Adrenal gland (tissue), 12 donors: ENCODE results near the gene GFRA1. TPM values are rescaled to one million over a fixed set of nuclear protein-coding genes. Genes with fewer than 3 reads are reported as not detected.

ENCODE experiments used
- DNase-seq, 7 donors: peaks; one replicate each; pipeline ENCODE4 v3.0.0-alpha.2; 2019 to 2020
- H3K27ac ChIP-seq, 5 donors: fragments of 200-600 bp; sonication (generic) in 4 of 5; 1 replicate in 3 of 5; 2 replicates in 2 of 5; pipeline versions ENCODE4 v1.5.1 to v1.8.0; 2016 to 2020; ENCODE audit warnings: mild to moderate bottlenecking in 1 of 5
- H3K27me3 ChIP-seq: fragments of 200-600 bp; 2 replicates; pipeline ENCODE4 v1.8.0; 2021
- H3K36me3 ChIP-seq, 2 donors: fragments of 200-600 bp; replicated peaks in 1 of 2; 1 replicate in 1 of 2; 2 replicates in 1 of 2; pipeline versions ENCODE4 v1.5.1 to v1.8.0; 2018 to 2022
- H3K4me1 ChIP-seq, 2 donors: fragments of 200-600 bp; replicated peaks in 1 of 2; 1 replicate in 1 of 2; 2 replicates in 1 of 2; pipeline versions ENCODE4 v1.5.1 to v1.8.0; 2018 to 2021
- H3K4me3 ChIP-seq, 4 donors: fragments of 200-600 bp; sonication (generic) in 3 of 4; one replicate each; pipeline ENCODE4 v1.5.1; 2016 to 2018
- H3K9me3 ChIP-seq, 3 donors: fragments of 200-600 bp; sonication (generic) in 1 of 3; replicated peaks in 1 of 3; 1 replicate in 2 of 3; 2 replicates in 1 of 3; pipeline versions ENCODE4 v1.5.1 to v1.8.0; 2016 to 2021
- POLR2A ChIP-seq, 2 donors: fragments of 450-650 bp; IDR thresholded peaks; one replicate each; pipeline ENCODE4 v1.6.1; 2017; ENCODE audit warnings: antibody characterized with exemption in 2 of 2, mild to moderate bottlenecking in 2 of 2, moderate library complexity in 1 of 2
- WGBS, 4 donors: extraction: QIAGEN DNeasy Blood & Tissue Kit in 2 of 4; methylation state at CpG; one replicate each; pipeline versions ENCODE4 v1.1.5 to v1.1.7; 2013 to 2017; 5-methylcytosine and 5-hydroxymethylcytosine counted together
- intact Hi-C, 2 donors: fragments of 100-400 bp; cut with DNase I; formaldehyde crosslinking; loops; one replicate each; pipeline versions ENCODE4 v1.14.1 to v1.15.0; 2022 to 2023
- polyA plus RNA-seq, 3 donors: library from polyadenylated mRNA; stranded (reverse); fragments of 200-250 nt in 2 of 3; fragments of 350-450 nt in 1 of 3; fragmentation: Illumina TruSeq in 1 of 3; extraction: RNeasy Lipid Tissue Mini Kit (QIAGEN cat#74804) in 1 of 3; gene quantifications; one replicate each; pipeline ENCODE4 v1.2.3, GENCODE V29; 2013 to 2014
- total RNA-seq, 9 donors: library from RNA; depleted of rRNA in 4 of 9; stranded (reverse); fragments of >200 nt in 4 of 9; fragments of 120-200 nt in 1 of 9; fragmentation: NEBNext Ultra II Directional in 1 of 9; extraction: Animal tissue kit (Norgen Biotek cat#: 25700) in 1 of 9; gene quantifications; one replicate each; pipeline versions ENCODE4 v1.1.0 to v1.2.4, GENCODE V29; 2013 to 2023
- TF ChIP-seq, protein P1 (sequence below), 6 experiments: fragments of 450-650 bp in 4 of 6; fragments of 200-600 bp in 2 of 6; sonication (generic) in 1 of 6; IDR thresholded peaks; 1 replicate in 5 of 6; 2 replicates in 1 of 6; pipeline versions ENCODE4 v1.5.1 to v1.8.0; 2016 to 2021; ENCODE audit warnings: antibody characterized with exemption in 6 of 6, mild to moderate bottlenecking in 2 of 6, moderate library complexity in 1 of 6
- donor health status: healthy with polysubstance abuse.
- donor health status: Bipolar disorder and iron deficiency.
- donor health status: DM: yes; HTN: yes; CAD: no.
- donor health status: DM: no; HTN: no; CAD: no.
- donor health status: DM: no; HTN: no; CAD: no.
- donor health status: DM: yes; HTN: yes; CAD: no.

The GFRA1 gene
- total and polyA plus RNA-seq, 12 donors = 0.61 to 12.9 (median 2.6) TPM

DNA sequence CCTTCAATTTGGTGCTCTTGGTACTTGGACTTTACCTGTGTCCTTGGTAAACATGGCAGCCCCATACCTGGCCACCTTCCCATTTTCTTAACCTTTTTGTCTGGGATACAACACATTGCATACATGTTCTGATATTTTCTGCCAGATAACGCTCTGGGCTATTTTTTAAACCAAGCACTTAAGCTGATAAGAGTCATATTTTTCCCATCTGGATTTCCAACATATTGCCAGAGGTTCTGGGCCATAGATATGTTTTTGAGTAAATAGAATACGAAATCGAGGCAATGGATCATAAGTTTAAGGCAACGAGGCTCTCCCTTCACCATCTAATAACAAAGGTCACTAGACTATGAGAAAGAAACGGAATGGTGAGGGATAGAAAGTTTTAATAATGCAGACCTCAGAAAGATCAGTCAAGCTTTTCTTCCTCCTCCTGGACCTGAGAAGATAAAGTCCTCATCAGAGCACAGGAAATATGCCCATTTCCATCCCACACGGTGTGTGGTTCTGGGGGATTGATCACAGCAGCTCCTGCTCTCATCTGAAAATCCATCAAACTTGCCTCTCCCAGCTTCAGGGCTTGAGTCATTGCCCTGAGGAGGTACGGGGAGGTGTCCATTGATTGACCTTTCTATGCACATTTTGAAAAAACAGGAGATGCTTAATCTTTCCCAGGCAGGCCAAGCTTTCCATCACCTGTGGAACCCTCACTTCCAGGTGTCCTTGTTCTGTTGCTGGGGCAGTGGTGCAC lies 257.2 kb downstream of the GFRA1 start:
- H3K36me3 ChIP-seq = no peaks in the 10 kb centered on the region
- intact Hi-C loops = no loop called here
- WGBS, 4 donors = 51 to 63% (median 55%) methylated on average over 6 to 7 of the region's 7 CpGs
- no peak overlapping the region for H3K4me3 ChIP-seq
- no peaks in the 10 kb centered on the region for H3K27me3 ChIP-seq
- DNase-seq = no peak
- no peaks in the 10 kb centered on the region for H3K4me1 ChIP-seq
- TF ChIP-seq POLR2A (IDR thresholded peaks at IDR 0.05) = no peak
- TF ChIP-seq, protein P1, sequence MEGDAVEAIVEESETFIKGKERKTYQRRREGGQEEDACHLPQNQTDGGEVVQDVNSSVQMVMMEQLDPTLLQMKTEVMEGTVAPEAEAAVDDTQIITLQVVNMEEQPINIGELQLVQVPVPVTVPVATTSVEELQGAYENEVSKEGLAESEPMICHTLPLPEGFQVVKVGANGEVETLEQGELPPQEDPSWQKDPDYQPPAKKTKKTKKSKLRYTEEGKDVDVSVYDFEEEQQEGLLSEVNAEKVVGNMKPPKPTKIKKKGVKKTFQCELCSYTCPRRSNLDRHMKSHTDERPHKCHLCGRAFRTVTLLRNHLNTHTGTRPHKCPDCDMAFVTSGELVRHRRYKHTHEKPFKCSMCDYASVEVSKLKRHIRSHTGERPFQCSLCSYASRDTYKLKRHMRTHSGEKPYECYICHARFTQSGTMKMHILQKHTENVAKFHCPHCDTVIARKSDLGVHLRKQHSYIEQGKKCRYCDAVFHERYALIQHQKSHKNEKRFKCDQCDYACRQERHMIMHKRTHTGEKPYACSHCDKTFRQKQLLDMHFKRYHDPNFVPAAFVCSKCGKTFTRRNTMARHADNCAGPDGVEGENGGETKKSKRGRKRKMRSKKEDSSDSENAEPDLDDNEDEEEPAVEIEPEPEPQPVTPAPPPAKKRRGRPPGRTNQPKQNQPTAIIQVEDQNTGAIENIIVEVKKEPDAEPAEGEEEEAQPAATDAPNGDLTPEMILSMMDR (IDR thresholded peaks at IDR 0.05) = no peak
- H3K27ac ChIP-seq = no peak overlapping the region
- no peaks in the 10 kb centered on the region for H3K9me3 ChIP-seq

DNA sequence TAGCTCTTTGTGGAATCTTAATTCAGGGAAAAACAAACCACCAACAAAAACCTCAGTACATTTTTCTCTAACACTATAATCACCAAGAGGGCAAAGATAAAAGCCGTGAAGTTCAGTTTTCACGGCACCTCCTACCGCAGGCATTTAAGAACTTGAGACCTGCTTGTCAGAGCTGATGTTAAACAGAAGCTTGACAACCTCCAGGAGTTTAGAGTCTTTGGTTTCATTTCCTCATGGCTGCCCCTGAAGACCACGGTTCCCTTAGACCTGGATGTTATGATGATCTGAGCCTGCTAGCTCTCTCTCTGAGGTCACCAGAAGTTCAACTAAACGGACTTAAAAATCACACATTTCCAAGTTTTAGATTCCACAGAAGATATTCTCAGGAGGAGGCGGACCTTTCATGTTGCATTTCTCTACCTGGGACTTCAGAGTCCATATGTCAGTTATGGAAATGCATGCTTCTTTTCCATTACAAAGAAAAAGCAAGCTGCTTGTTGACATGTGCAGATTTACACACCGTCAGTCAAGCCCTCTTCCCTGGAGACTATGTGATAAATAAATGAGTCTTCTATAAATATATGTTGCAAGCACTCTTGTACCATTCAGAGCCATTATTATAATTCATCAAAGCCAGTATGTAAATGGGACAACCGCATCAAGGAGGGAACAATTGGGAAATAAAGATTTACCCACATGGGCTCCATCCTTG lies 258.0 kb downstream of the GFRA1 start:
- Histone ChIP-seq H3K36me3 (no peaks in the 10 kb centered on the region), H3K9me3 (no peaks in the 10 kb centered on the region), H3K4me3 (no peak overlapping the region), H3K4me1 (no peaks in the 10 kb centered on the region), H3K27me3 (no peaks in the 10 kb centered on the region), H3K27ac (no peak overlapping the region)
- DNase-seq = no peak
- TF ChIP-seq, protein P1 (IDR thresholded peaks at IDR 0.05) = no peak
- no peak for TF ChIP-seq POLR2A (IDR thresholded peaks at IDR 0.05)
- intact Hi-C loops = no loop called here
- WGBS, 4 donors = 55 to 63% (median 57%) methylated on average over 8 of the region's 8 CpGs

DNA sequence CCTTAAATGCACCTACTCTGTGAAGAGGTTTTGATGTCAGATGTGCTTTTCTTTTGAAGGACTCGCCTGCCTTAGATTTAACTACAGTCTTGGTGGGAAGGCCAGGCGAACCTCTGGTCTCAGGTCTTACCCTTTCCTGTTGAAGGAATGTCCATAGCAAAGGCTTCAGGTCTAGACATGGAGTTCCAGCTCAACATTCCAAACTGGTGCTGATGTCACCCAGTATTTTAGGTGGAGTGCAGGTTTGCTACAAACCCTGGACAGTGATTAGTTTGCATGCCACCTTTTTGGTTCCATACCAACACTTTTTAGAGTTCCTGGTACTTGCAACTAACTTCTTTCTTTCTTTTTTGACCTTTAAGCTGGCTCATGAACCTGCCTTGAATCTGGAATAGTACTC lies 258.7 kb downstream of the GFRA1 start:
- H3K27ac ChIP-seq = no peak overlapping the region
- DNase-seq = no peak
- H3K36me3 ChIP-seq = no peaks in the 10 kb centered on the region
- H3K27me3 ChIP-seq = no peaks in the 10 kb centered on the region
- WGBS, 4 donors = 73 to 94% (median 89%) methylated on average over 2 of the region's 2 CpGs
- no peak overlapping the region for H3K4me3 ChIP-seq
- TF ChIP-seq, protein P1 (IDR thresholded peaks at IDR 0.05) = no peak
- TF ChIP-seq POLR2A (IDR thresholded peaks at IDR 0.05) = no peak
- H3K9me3 ChIP-seq = no peaks in the 10 kb centered on the region
- no peaks in the 10 kb centered on the region for H3K4me1 ChIP-seq
- intact Hi-C loops = no loop called here

DNA sequence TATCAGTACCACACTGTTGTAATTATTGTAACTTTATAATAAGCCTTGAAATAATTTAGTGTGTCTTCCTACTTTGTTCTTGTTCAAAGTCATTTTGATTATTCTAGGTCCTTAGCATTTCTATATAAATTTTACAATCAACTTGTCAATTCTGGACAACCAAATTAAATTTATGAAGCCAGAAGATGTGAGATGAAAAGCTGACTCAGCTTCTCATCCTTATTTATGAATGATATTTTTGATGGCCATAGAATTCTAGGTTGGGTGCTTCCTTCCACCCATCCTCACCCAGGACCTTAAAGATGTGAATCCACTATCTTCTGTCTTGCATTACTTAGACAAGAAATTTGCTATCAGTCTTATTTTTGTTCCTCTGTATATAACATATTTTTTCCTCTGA lies 261.1 kb downstream of the GFRA1 start:
- intact Hi-C loops = no loop called here
- TF ChIP-seq, protein P1 (IDR thresholded peaks at IDR 0.05) = no peak
- TF ChIP-seq POLR2A (IDR thresholded peaks at IDR 0.05) = no peak
- no peaks in the 10 kb centered on the region for H3K9me3 ChIP-seq
- H3K27ac ChIP-seq = no peak overlapping the region
- no peak overlapping the region for H3K4me3 ChIP-seq
- no peaks in the 10 kb centered on the region for H3K4me1 ChIP-seq
- H3K36me3 ChIP-seq = no peaks in the 10 kb centered on the region
- H3K27me3 ChIP-seq = no peaks in the 10 kb centered on the region
- DNase-seq = no peak
